Mesothelial cell of epicardium (in vitro differentiated cells): ENCODE results near the gene AUTS2. TPM values are rescaled to one million over a fixed set of nuclear protein-coding genes. Genes with fewer than 3 reads are reported as not detected.

ENCODE experiments used
- DNase-seq, 2 experiments: peaks; one replicate each; pipeline ENCODE4 v3.0.0; 2021; ENCODE audit warnings: low spot score in 2 of 2; ENCODE audit not compliant: unreplicated experiment in 2 of 2
- H3K27ac Mint-ChIP-seq: 2 replicates; pipeline ENCODE4 v1.8.0; 2021; ENCODE audit warnings: mixed read lengths
- H3K27me3 Mint-ChIP-seq: 2 replicates; pipeline ENCODE4 v1.8.0; 2021; ENCODE audit warnings: low read depth, mixed read lengths
- H3K36me3 Mint-ChIP-seq: 2 replicates; pipeline ENCODE4 v1.8.0; 2021; ENCODE audit warnings: mixed read lengths
- H3K4me1 Mint-ChIP-seq: 2 replicates; pipeline ENCODE4 v1.8.0; 2021; ENCODE audit warnings: mixed read lengths
- H3K4me3 Mint-ChIP-seq: 2 replicates; pipeline ENCODE4 v1.8.0; 2021; ENCODE audit warnings: mild to moderate bottlenecking, moderate library complexity, mixed read lengths
- H3K9me3 Mint-ChIP-seq: 2 replicates; pipeline ENCODE4 v1.8.0; 2021; ENCODE audit warnings: mixed read lengths
- CTCF ChIP-seq: fragments of 200-600 bp; sonication (generic); IDR thresholded peaks from one replicate; pipeline ENCODE4 v1.5.0; 2021; ENCODE audit warnings: antibody characterized with exemption; ENCODE audit not compliant: unreplicated experiment
- total RNA-seq: library from RNA; stranded (reverse); gene quantifications from 3 replicates; pipeline ENCODE4 v1.2.1, GENCODE V29; 2021

AUTS2 gene
- total RNA-seq, 1 donor from 2014 or later = 135 TPM

DNA sequence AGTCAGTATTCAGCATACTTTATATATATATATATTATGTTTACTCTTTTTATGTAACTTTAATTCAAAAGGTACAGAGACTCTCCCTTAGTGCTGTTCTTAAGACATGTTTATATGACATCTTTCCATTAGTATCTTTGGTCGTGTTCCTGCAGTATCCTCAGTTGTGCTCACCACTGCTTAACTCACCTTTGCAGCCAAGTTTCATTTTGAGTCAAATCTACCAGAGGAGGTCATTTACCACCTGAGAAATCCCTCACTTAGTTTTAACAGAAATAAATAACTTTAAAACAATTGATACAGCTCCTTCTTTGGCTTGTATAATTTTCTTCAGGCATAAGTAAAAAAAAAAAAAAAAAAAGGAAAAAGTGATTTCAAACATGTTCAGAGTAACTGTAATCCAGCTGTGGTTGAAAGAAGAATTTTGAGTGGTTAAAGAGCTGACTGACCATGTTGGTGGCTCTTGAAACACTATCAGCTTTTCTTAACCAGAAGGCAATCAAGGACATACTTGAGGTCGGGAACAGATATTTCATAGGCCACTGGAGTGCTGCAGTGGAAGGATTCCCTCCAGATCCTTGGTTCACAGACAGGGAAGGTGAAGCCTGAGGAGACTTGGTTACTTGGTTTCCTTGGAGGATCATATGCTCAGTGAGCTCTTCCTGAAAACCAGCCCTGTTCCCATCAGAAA, 116.8 kb downstream of the AUTS2 start:
- peaks cover 1% of the 10 kb centered on the region for H3K36me3 Mint-ChIP-seq
- no peak for TF ChIP-seq CTCF
- DNase-seq = no peak
- H3K27ac Mint-ChIP-seq = no peak overlapping the region
- H3K27me3 Mint-ChIP-seq = no peaks in the 10 kb centered on the region
- no peak overlapping the region for H3K4me3 Mint-ChIP-seq
- H3K9me3 Mint-ChIP-seq = peaks cover 10% of the 10 kb centered on the region
- peaks cover 28% of the 10 kb centered on the region for H3K4me1 Mint-ChIP-seq

- H3K27ac Mint-ChIP-seq = no peak overlapping the region
- no peak for DNase-seq
- H3K4me1 Mint-ChIP-seq = peaks cover 17% of the 10 kb centered on the region
- H3K9me3 Mint-ChIP-seq = peaks cover 10% of the 10 kb centered on the region
- no peaks in the 10 kb centered on the region for H3K27me3 Mint-ChIP-seq
- no peak overlapping the region for H3K4me3 Mint-ChIP-seq
- TF ChIP-seq CTCF = no peak
- peaks cover 1% of the 10 kb centered on the region for H3K36me3 Mint-ChIP-seq
These were observed 118.9 kb downstream of the AUTS2 start for GRCh38 chr7:69717221-69717620.

- peaks cover 31% of the 10 kb centered on the region for H3K4me1 Mint-ChIP-seq
- no peak overlapping the region for H3K4me3 Mint-ChIP-seq
- DNase-seq = no peak
- H3K27ac Mint-ChIP-seq = no peak overlapping the region
- H3K27me3 Mint-ChIP-seq = no peaks in the 10 kb centered on the region
- no peaks in the 10 kb centered on the region for H3K36me3 Mint-ChIP-seq
- TF ChIP-seq CTCF = no peak
- no peaks in the 10 kb centered on the region for H3K9me3 Mint-ChIP-seq
These were observed 121.4 kb downstream of the AUTS2 start for GRCh38 chr7:69719717-69720116.

DNA sequence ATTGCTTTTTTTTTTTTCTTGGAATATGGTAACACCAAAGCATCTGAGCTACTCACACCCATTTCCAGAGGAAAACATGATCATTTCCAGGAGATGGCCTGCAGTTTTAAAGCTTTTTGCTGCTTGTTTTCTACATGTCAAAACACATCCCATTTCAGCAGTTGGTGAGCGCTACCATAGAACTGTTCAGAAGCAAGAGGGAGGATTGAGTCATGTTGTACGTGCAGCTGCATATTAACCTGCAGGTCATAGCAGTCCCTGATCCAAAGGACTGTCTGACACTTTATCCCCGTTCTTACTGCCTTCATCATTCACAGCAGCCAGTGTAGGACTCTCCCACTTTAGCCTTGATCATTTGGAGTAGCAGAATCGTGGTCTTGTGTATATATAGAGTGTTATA, 124.6 kb downstream of the AUTS2 start:
- H3K4me3 Mint-ChIP-seq = no peak overlapping the region

GRCh38 chr7:69723663-69724062, 125.4 kb downstream of the AUTS2 start:
- H3K36me3 Mint-ChIP-seq = no peaks in the 10 kb centered on the region

More for the DNA sequence above, 124.6 kb downstream of the AUTS2 start:
- no peak for TF ChIP-seq CTCF
- peaks cover 18% of the 10 kb centered on the region for H3K4me1 Mint-ChIP-seq
- no peaks in the 10 kb centered on the region for H3K9me3 Mint-ChIP-seq
- no peaks in the 10 kb centered on the region for H3K36me3 Mint-ChIP-seq
- H3K27me3 Mint-ChIP-seq = no peaks in the 10 kb centered on the region
- DNase-seq = no peak
- no peak overlapping the region for H3K27ac Mint-ChIP-seq

More at GRCh38 chr7:69723663-69724062, 125.4 kb downstream of the AUTS2 start:
- no peak overlapping the region for H3K27ac Mint-ChIP-seq
- peaks cover 21% of the 10 kb centered on the region for H3K4me1 Mint-ChIP-seq
- H3K9me3 Mint-ChIP-seq = no peaks in the 10 kb centered on the region
- DNase-seq = no peak
- H3K27me3 Mint-ChIP-seq = no peaks in the 10 kb centered on the region
- TF ChIP-seq CTCF = no peak
- H3K4me3 Mint-ChIP-seq = no peak overlapping the region
